Fibroblast of lung (primary cell): Measurements from ENCODE around the gene OPA3. TPM values are rescaled to one million over a fixed set of nuclear protein-coding genes. Genes with fewer than 3 reads are reported as not detected.

Experiments
- DNase-seq, 2 donors: peaks; one replicate each; pipeline versions ENCODE4 v3.0.0 to v3.0.0-alpha.2; 2010; ENCODE audit warnings: low read depth in 2 of 2
- H2AFZ ChIP-seq: 2 replicates; pipeline ENCODE4 v1.5.1; 2012; ENCODE audit warnings: low read length, control low read depth, inconsistent platforms
- H3K27ac ChIP-seq: 2 replicates; pipeline ENCODE4 v1.5.1; 2011; ENCODE audit warnings: low read length, control low read depth; ENCODE audit not compliant: insufficient read depth
- H3K27me3 ChIP-seq: 2 replicates; pipeline ENCODE4 v1.5.1; 2011; ENCODE audit warnings: mild to moderate bottlenecking, low read length; ENCODE audit not compliant: control insufficient read depth, insufficient read depth
- H3K36me3 ChIP-seq: 2 replicates; pipeline ENCODE4 v1.5.1; 2011; ENCODE audit warnings: low read length; ENCODE audit not compliant: control insufficient read depth, insufficient read depth
- H3K4me1 ChIP-seq: 2 replicates; pipeline ENCODE4 v1.5.1; 2011; ENCODE audit warnings: low read length; ENCODE audit not compliant: control insufficient read depth, insufficient read depth; ENCODE audit errors: extremely low read depth
- H3K4me2 ChIP-seq: 2 replicates; pipeline ENCODE4 v1.5.1; 2011; ENCODE audit warnings: low read length, control low read depth; ENCODE audit not compliant: insufficient read depth; ENCODE audit errors: extremely low read depth
- H3K4me3 ChIP-seq, 4 experiments: fragments of 200-600 bp in 1 of 4; sonication (generic) in 1 of 4; replicated peaks in 1 of 4; 2 replicates each; pipeline ENCODE4 v1.5.1; 2011 to 2016; ENCODE audit warnings: low read length in 4 of 4, low read depth in 3 of 4, mild to moderate bottlenecking in 3 of 4, control low read depth in 2 of 4, inconsistent platforms in 1 of 4, mixed read lengths in 1 of 4; ENCODE audit not compliant: insufficient read depth in 1 of 4; ENCODE audit errors: control extremely low read depth in 1 of 4
- H3K79me2 ChIP-seq: 2 replicates; pipeline ENCODE4 v1.5.1; 2012; ENCODE audit warnings: mild to moderate bottlenecking, low read length, inconsistent platforms; ENCODE audit not compliant: control insufficient read depth, insufficient read depth
- H3K9ac ChIP-seq: 2 replicates; pipeline ENCODE4 v1.5.1; 2011; ENCODE audit warnings: mild to moderate bottlenecking, low read length, control low read depth; ENCODE audit not compliant: insufficient read depth
- H3K9me3 ChIP-seq: 2 replicates; pipeline ENCODE4 v1.5.1; 2012; ENCODE audit warnings: low read depth, low read length; ENCODE audit not compliant: control insufficient read depth, insufficient read depth
- H4K20me1 ChIP-seq: 2 replicates; pipeline ENCODE4 v1.5.1; 2011; ENCODE audit warnings: low read length; ENCODE audit not compliant: control insufficient read depth, insufficient read depth; ENCODE audit errors: extremely low read depth
- CTCF ChIP-seq, 2 donors: IDR thresholded peaks in 1 of 2; conservative IDR thresholded peaks in 1 of 2; 1 replicate in 1 of 2; 2 replicates in 1 of 2; pipeline ENCODE4 v1.5.1; 2011 to 2012; ENCODE audit warnings: low read length in 2 of 2, control low read depth in 1 of 2, inconsistent platforms in 1 of 2, low read depth in 1 of 2, mild to moderate bottlenecking in 1 of 2
- EZH2 ChIP-seq: IDR thresholded peaks from 2 replicates; pipeline ENCODE4 v1.5.1; 2012; ENCODE audit warnings: low read length, control low read depth, mild to moderate bottlenecking; ENCODE audit errors: missing control alignments
- polyA plus RNA-seq, 2 donors: library from polyadenylated mRNA; depleted of rRNA in 1 of 2; stranded (reverse) in 1 of 2; unstranded in 1 of 2; fragments of >200 nt; gene quantifications; 2 replicates each; pipeline ENCODE4 v1.2.1, GENCODE V29; 2011 to 2012; ENCODE audit warnings: missing spikeins in 1 of 2
- total RNA-seq: library from RNA; depleted of rRNA; stranded (reverse); fragments of >200 nt; gene quantifications from 2 replicates; pipeline ENCODE4 v1.2.1, GENCODE V29; 2014

The OPA3 gene
- total and polyA plus RNA-seq, 2 donors (not counting 1 experiment from before 2014, with no cell fraction given) = 3.8 to 8.3 TPM

DNA sequence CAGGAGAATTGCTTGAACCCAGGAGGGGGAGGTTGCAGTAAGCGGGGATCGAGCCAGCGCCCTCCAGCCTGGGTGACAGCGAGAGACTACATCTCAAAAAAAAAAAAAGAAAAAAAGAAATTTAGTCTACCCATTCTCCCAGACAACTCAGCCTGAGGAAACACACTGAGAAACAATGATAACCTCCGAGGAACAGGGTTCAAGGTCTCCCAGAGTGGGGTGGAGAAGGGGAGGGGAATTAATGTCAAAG lies 78.7 kb downstream of the OPA3 start:
- H3K4me1 ChIP-seq = peaks cover 12% of the 10 kb centered on the region
- peak overlapping the region; percentile 83 for H3K27ac ChIP-seq
- peak overlapping the region; percentile 60 for H2AFZ ChIP-seq
- TF ChIP-seq CTCF (conservative IDR thresholded peaks at IDR 0.05 in 1 of 2, IDR thresholded peaks at IDR 0.05 in 1 of 2; ENCODE audit: low read depth in 1 of 2, low read length in 2 of 2) (no peak), EZH2 (no peak)
- H3K4me3 ChIP-seq = peak overlapping the region; percentile 39 to 96 (median 68)
- H3K9ac ChIP-seq = no peak overlapping the region
- no peaks in the 10 kb centered on the region for H4K20me1 ChIP-seq
- H3K79me2 ChIP-seq = peaks cover 35% of the 10 kb centered on the region
- no peak for DNase-seq
- H3K27me3 ChIP-seq = no peaks in the 10 kb centered on the region
- no peaks in the 10 kb centered on the region for H3K36me3 ChIP-seq
- H3K4me2 ChIP-seq = peak overlapping the region; percentile 85
- no peaks in the 10 kb centered on the region for H3K9me3 ChIP-seq

GRCh38 chr19:45505151-45505995 lies 79.2 kb downstream of the OPA3 start:
- Histone ChIP-seq H4K20me1 (no peaks in the 10 kb centered on the region), H3K36me3 (no peaks in the 10 kb centered on the region), H3K27me3 (no peaks in the 10 kb centered on the region), H3K79me2 (peaks cover 29% of the 10 kb centered on the region), H3K9me3 (no peaks in the 10 kb centered on the region), H3K4me2 (no peak overlapping the region), H3K4me1 (peaks cover 12% of the 10 kb centered on the region), H2AFZ (no peak overlapping the region), H3K27ac (peak overlapping the region; percentile 32), H3K9ac (no peak overlapping the region), H3K4me3 (no peak overlapping the region)
- TF ChIP-seq EZH2 (no peak), CTCF (conservative IDR thresholded peaks at IDR 0.05 in 1 of 2, IDR thresholded peaks at IDR 0.05 in 1 of 2; ENCODE audit: low read depth in 1 of 2, low read length in 2 of 2) (no peak)
- DNase-seq = peak in 1 of 2 donors; percentile 48

- H3K9me3 ChIP-seq = no peaks in the 10 kb centered on the region
- no peak overlapping the region for H3K4me2 ChIP-seq
- TF ChIP-seq EZH2 (no peak), CTCF (conservative IDR thresholded peaks at IDR 0.05 in 1 of 2, IDR thresholded peaks at IDR 0.05 in 1 of 2; ENCODE audit: low read depth in 1 of 2, low read length in 2 of 2) (no peak)
- no peak overlapping the region for H2AFZ ChIP-seq
- no peak overlapping the region for H3K9ac ChIP-seq
- no peaks in the 10 kb centered on the region for H3K27me3 ChIP-seq
- DNase-seq = no peak
- H4K20me1 ChIP-seq = no peaks in the 10 kb centered on the region
- peaks cover 15% of the 10 kb centered on the region for H3K79me2 ChIP-seq
- H3K36me3 ChIP-seq = no peaks in the 10 kb centered on the region
- peaks cover 14% of the 10 kb centered on the region for H3K4me1 ChIP-seq
- H3K27ac ChIP-seq = no peak overlapping the region
- H3K4me3 ChIP-seq = no peak overlapping the region
These were observed 80.7 kb downstream of the OPA3 start for GRCh38 chr19:45503909-45504308.
